H9 (cell line): Measurements from ENCODE around the gene SLC9A5. TPM values are rescaled to one million over a fixed set of nuclear protein-coding genes. Genes with fewer than 3 reads are reported as not detected.

Source experiments
- DNase-seq: peaks from one replicate; pipeline ENCODE4 v3.0.0-alpha.2; 2017
- H2AFZ ChIP-seq: one replicate; pipeline ENCODE4 v1.6.1; 2013; ENCODE audit warnings: mild to moderate bottlenecking, low read length, control low read depth, moderate library complexity
- H2AK5ac ChIP-seq: 2 replicates; pipeline ENCODE4 v1.6.1; 2013; ENCODE audit warnings: low read length, control low read depth, mixed read lengths; ENCODE audit not compliant: insufficient read length
- H2BK120ac ChIP-seq: one replicate; pipeline ENCODE4 v1.6.1; 2013; ENCODE audit warnings: low read depth, mild to moderate bottlenecking, low read length, control low read depth, inconsistent platforms; ENCODE audit not compliant: poor library complexity, severe bottlenecking
- H2BK12ac ChIP-seq: 2 replicates; pipeline ENCODE4 v1.6.1; 2013; ENCODE audit warnings: low read length, control low read depth, mixed read lengths, low read depth; ENCODE audit not compliant: insufficient read length
- H2BK15ac ChIP-seq: 2 replicates; pipeline ENCODE4 v1.6.1; 2013; ENCODE audit warnings: low read depth, low read length, control low read depth
- H2BK20ac ChIP-seq: one replicate; pipeline ENCODE4 v1.6.1; 2013; ENCODE audit warnings: low read depth, mild to moderate bottlenecking, low read length, control low read depth, inconsistent platforms; ENCODE audit not compliant: poor library complexity, severe bottlenecking
- H2BK5ac ChIP-seq: 2 replicates; pipeline ENCODE4 v1.6.1; 2013; ENCODE audit warnings: low read length, control low read depth, mixed read lengths; ENCODE audit not compliant: insufficient read length
- H3K14ac ChIP-seq: 2 replicates; pipeline ENCODE4 v1.6.1; 2013; ENCODE audit warnings: low read length, control low read depth; ENCODE audit not compliant: insufficient read depth
- H3K18ac ChIP-seq: 2 replicates; pipeline ENCODE4 v1.6.1; 2013; ENCODE audit warnings: low read depth, mild to moderate bottlenecking, mixed read lengths, low read length, control low read depth; ENCODE audit not compliant: insufficient read length
- H3K23ac ChIP-seq: 2 replicates; pipeline ENCODE4 v1.6.1; 2013; ENCODE audit warnings: low read length, control low read depth, mixed read lengths, low read depth; ENCODE audit not compliant: insufficient read length
- H3K23me2 ChIP-seq: 2 replicates; pipeline ENCODE4 v1.6.1; 2013; ENCODE audit warnings: low read depth, mild to moderate bottlenecking, mixed read lengths, low read length, control low read depth; ENCODE audit not compliant: insufficient read length, poor library complexity, severe bottlenecking
- H3K27ac ChIP-seq: 2 replicates; pipeline ENCODE4 v1.5.1; 2013; ENCODE audit warnings: low read length, control low read depth, mixed read lengths, low read depth; ENCODE audit not compliant: insufficient read length
- H3K27me3 ChIP-seq: 2 replicates; pipeline ENCODE4 v1.6.1; 2013; ENCODE audit warnings: low read length, control low read depth, inconsistent platforms; ENCODE audit not compliant: insufficient read depth
- H3K4ac ChIP-seq: 2 replicates; pipeline ENCODE4 v1.6.1; 2013; ENCODE audit warnings: low read depth, mild to moderate bottlenecking, control low read depth, inconsistent platforms, low read length, moderate library complexity
- H3K4me1 ChIP-seq: 2 replicates; pipeline ENCODE4 v1.6.1; 2013; ENCODE audit warnings: low read length, control low read depth, inconsistent platforms; ENCODE audit not compliant: insufficient read depth
- H3K4me2 ChIP-seq: 2 replicates; pipeline ENCODE4 v1.6.1; 2013; ENCODE audit warnings: low read length, control low read depth, mixed read lengths; ENCODE audit not compliant: insufficient read length, insufficient read depth
- H3K56ac ChIP-seq: 2 replicates; pipeline ENCODE4 v1.6.1; 2013; ENCODE audit warnings: low read depth, mild to moderate bottlenecking, mixed read lengths, low read length, control low read depth; ENCODE audit not compliant: insufficient read length
- H3K79me1 ChIP-seq: 2 replicates; pipeline ENCODE4 v1.6.1; 2013; ENCODE audit warnings: low read depth, mild to moderate bottlenecking, moderate library complexity, low read length, control low read depth, inconsistent platforms; ENCODE audit not compliant: insufficient read depth, poor library complexity, severe bottlenecking
- H3K79me2 ChIP-seq: 2 replicates; pipeline ENCODE4 v1.6.1; 2013; ENCODE audit warnings: low read length, control low read depth, inconsistent platforms; ENCODE audit not compliant: insufficient read depth
- H3K9ac ChIP-seq: 2 replicates; pipeline ENCODE4 v1.6.1; 2013; ENCODE audit warnings: low read length, control low read depth, mixed read lengths; ENCODE audit not compliant: insufficient read length; ENCODE audit errors: extremely low read depth
- H3K9me3 ChIP-seq: one replicate; pipeline ENCODE4 v1.6.1; 2013; ENCODE audit warnings: low read depth, low read length, inconsistent platforms; ENCODE audit not compliant: control insufficient read depth
- H3T11ph ChIP-seq: one replicate; pipeline ENCODE4 v1.6.1; 2013; ENCODE audit warnings: mild to moderate bottlenecking, low read length, control low read depth, inconsistent platforms
- H4K20me1 ChIP-seq: one replicate; pipeline ENCODE4 v1.6.1; 2013; ENCODE audit not compliant: control insufficient read depth, insufficient read length, insufficient read depth
- H4K5ac ChIP-seq: 2 replicates; pipeline ENCODE4 v1.6.1; 2013; ENCODE audit warnings: low read depth, mild to moderate bottlenecking, mixed read lengths, low read length, control low read depth; ENCODE audit not compliant: insufficient read length
- H4K8ac ChIP-seq: replicated peaks from 2 replicates; pipeline ENCODE4 v1.6.1; 2013; ENCODE audit warnings: low read length, control low read depth, mixed read lengths, low read depth; ENCODE audit not compliant: insufficient read length
- H4K91ac ChIP-seq: 2 replicates; pipeline ENCODE4 v1.6.1; 2013; ENCODE audit warnings: low read depth, mild to moderate bottlenecking, moderate library complexity, mixed read lengths, low read length, control low read depth; ENCODE audit not compliant: insufficient read length
- H3K27ac Mint-ChIP-seq, 3 experiments: 2 replicates in 2 of 3; 3 replicates in 1 of 3; pipeline ENCODE4 v1.8.0; 2020 to 2021; ENCODE audit warnings: mixed read lengths in 3 of 3, mild to moderate bottlenecking in 1 of 3, moderate library complexity in 1 of 3
- H3K27me3 Mint-ChIP-seq: 2 replicates; pipeline ENCODE4 v1.8.0; 2021; ENCODE audit warnings: low read depth, mild to moderate bottlenecking, moderate library complexity, mixed read lengths
- H3K36me3 Mint-ChIP-seq, 3 experiments: 2 replicates in 2 of 3; 3 replicates in 1 of 3; pipeline ENCODE4 v1.8.0; 2020 to 2021; ENCODE audit warnings: low read depth in 3 of 3, mixed read lengths in 3 of 3; ENCODE audit not compliant: insufficient read depth in 1 of 3
- H3K4me1 Mint-ChIP-seq, 2 experiments: 2 replicates each; pipeline ENCODE4 v1.8.0; 2020; ENCODE audit warnings: mixed read lengths in 2 of 2
- H3K4me3 Mint-ChIP-seq, 2 experiments: 2 replicates in 1 of 2; 3 replicates in 1 of 2; pipeline ENCODE4 v1.8.0; 2020 to 2021; ENCODE audit warnings: mild to moderate bottlenecking in 2 of 2, mixed read lengths in 2 of 2, moderate library complexity in 1 of 2
- H3K9me3 Mint-ChIP-seq, 2 experiments: 2 replicates in 1 of 2; 3 replicates in 1 of 2; pipeline ENCODE4 v1.8.0; 2020; ENCODE audit warnings: mild to moderate bottlenecking in 2 of 2, mixed read lengths in 2 of 2, moderate library complexity in 1 of 2
- CTCF ChIP-seq: fragments of 200-600 bp; sonication (generic); conservative IDR thresholded peaks from 3 replicates; pipeline ENCODE4 v1.8.0; 2021; ENCODE audit warnings: antibody characterized with exemption, mild to moderate bottlenecking
- WGBS: extraction: QIAGEN DNeasy Blood & Tissue Kit; methylation state at CpG from one replicate; pipeline ENCODE4 v1.1.7; 2013; ENCODE audit warnings: missing lambda C conversion rate, low lambda C conversion rate, mixed read lengths; ENCODE audit not compliant: insufficient read length; ENCODE audit errors: extremely low coverage; 5-methylcytosine and 5-hydroxymethylcytosine counted together
- total RNA-seq: library from RNA; stranded (reverse); gene quantifications from 2 replicates; pipeline ENCODE4 v1.2.1, GENCODE V29; 2021

SLC9A5 gene
- total RNA-seq, 1 experiment from 2014 or later, result 9.1 TPM

DNA sequence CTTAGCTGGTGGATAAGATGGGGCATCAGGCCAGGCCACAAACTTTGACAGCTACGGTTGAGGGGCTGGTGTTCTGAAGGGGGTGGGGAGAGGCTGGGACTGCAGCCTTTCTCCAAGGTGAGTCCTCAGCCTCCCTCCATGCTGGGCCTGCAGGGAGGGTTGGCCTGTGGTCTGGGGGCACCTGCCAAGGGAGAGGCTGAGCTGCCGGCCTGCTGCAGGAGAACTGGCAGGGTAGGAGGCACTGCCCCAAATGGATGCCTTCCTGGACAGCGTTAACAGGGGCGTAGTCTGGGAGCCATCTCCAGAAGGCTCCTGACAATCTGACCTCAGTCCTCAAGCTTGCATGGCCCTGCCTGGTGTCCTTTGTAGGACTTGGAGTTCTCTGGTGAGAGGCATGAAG lies 44.7 kb upstream of the SLC9A5 start:
- no CpG with 5 or more reads among the region's 4 CpGs for WGBS

More for the DNA sequence above, 44.7 kb upstream of the SLC9A5 start:
- Histone ChIP-seq H4K20me1 (no peaks in the 10 kb centered on the region), H3T11ph (no peak overlapping the region), H3K14ac (no peak overlapping the region), H2BK5ac (no peak overlapping the region), H3K9ac (no peak overlapping the region), H3K23ac (no peak overlapping the region), H3K9me3 (no peaks in the 10 kb centered on the region), H2BK15ac (no peak overlapping the region), H2BK20ac (no peak overlapping the region), H2AFZ (no peak overlapping the region), H3K4ac (no peak overlapping the region), H2BK12ac (no peak overlapping the region), H3K27me3 (no peaks in the 10 kb centered on the region), H4K8ac (no peak overlapping the region), H2BK120ac (no peak overlapping the region), H4K5ac (no peak overlapping the region), H3K23me2 (no peaks in the 10 kb centered on the region), H3K18ac (no peak overlapping the region), H2AK5ac (no peak overlapping the region), H3K27ac (no peak overlapping the region), H4K91ac (no peak overlapping the region), H3K79me2 (no peaks in the 10 kb centered on the region), H3K56ac (no peak overlapping the region), H3K4me1 (no peaks in the 10 kb centered on the region), H3K79me1 (no peaks in the 10 kb centered on the region), H3K4me2 (no peak overlapping the region)
- Mint-ChIP-seq H3K4me1 (peaks cover 14 to 16% of the 10 kb centered on the region in 2 experiments), H3K36me3 (peaks cover 0 to 25% (median 4%) of the 10 kb centered on the region in 3 experiments; a peak in 4 of 7 replicates), H3K9me3 (no peaks in the 10 kb centered on the region), H3K27ac (no peak overlapping the region), H3K27me3 (0 out of 2 replicates have a peak, but pooled peaks cover 2% of the 10 kb centered on the region), H3K4me3 (no peak overlapping the region)
- no peak for TF ChIP-seq CTCF
- DNase-seq, result no peak
